Heart left ventricle (tissue), 16 donors: ENCODE measurements around the gene CNKSR3. TPM values are rescaled to one million over a fixed set of nuclear protein-coding genes. Genes with fewer than 3 reads are reported as not detected.

ENCODE experiments used
- ATAC-seq, 4 donors: fragments of 200-7000 bp; cut with Tn5 transposase; one replicate each; pipeline ENCODE4 v1.9.1; 2020 to 2022; ENCODE audit warnings: moderate library complexity in 4 of 4, mild to moderate bottlenecking in 3 of 4, moderate number of reproducible peaks in 1 of 4
- DNase-seq, 5 donors: peaks; one replicate each; pipeline ENCODE4 v3.0.0-alpha.2; 2020
- H3K27ac ChIP-seq, 12 donors: fragments of 200-600 bp; sonication (generic) in 4 of 12; one replicate each; pipeline versions ENCODE4 v1.5.0 to v1.8.0; 2016 to 2022; ENCODE audit warnings: mild to moderate bottlenecking in 2 of 12
- H3K27me3 ChIP-seq, 9 donors: fragments of 200-600 bp; sonication (generic) in 2 of 9; one replicate each; pipeline versions ENCODE4 v1.5.1 to v1.8.0; 2016 to 2022; ENCODE audit warnings: mild to moderate bottlenecking in 3 of 9
- H3K36me3 ChIP-seq, 9 donors: fragments of 200-600 bp; sonication (generic) in 2 of 9; one replicate each; pipeline versions ENCODE4 v1.5.0 to v1.8.0; 2018 to 2022; ENCODE audit warnings: mild to moderate bottlenecking in 2 of 9
- H3K4me1 ChIP-seq, 12 donors: fragments of 200-600 bp; sonication (generic) in 4 of 12; one replicate each; pipeline versions ENCODE4 v1.5.0 to v1.8.0; 2016 to 2022; ENCODE audit warnings: mild to moderate bottlenecking in 3 of 12
- H3K4me3 ChIP-seq, 12 donors: fragments of 200-600 bp; sonication (generic) in 4 of 12; one replicate each; pipeline versions ENCODE4 v1.5.0 to v1.8.0; 2017 to 2022; ENCODE audit warnings: mild to moderate bottlenecking in 9 of 12, moderate library complexity in 4 of 12
- H3K9me3 ChIP-seq, 12 donors: fragments of 200-600 bp; sonication (generic) in 4 of 12; one replicate each; pipeline versions ENCODE4 v1.5.0 to v1.8.0; 2016 to 2022; ENCODE audit warnings: mild to moderate bottlenecking in 1 of 12
- POLR2A ChIP-seq, 2 donors: fragments of 450-650 bp; IDR thresholded peaks; one replicate each; pipeline ENCODE4 v1.6.1; 2017; ENCODE audit warnings: antibody characterized with exemption in 2 of 2, mild to moderate bottlenecking in 2 of 2, moderate library complexity in 2 of 2
- WGBS, 4 donors: extraction: QIAGEN DNeasy Blood & Tissue Kit in 2 of 4; methylation state at CpG; one replicate each; pipeline versions ENCODE4 v1.1.5 to v1.1.7; 2013 to 2018; 5-methylcytosine and 5-hydroxymethylcytosine counted together
- intact Hi-C, 10 donors: fragments of 100-400 bp; cut with DNase I; formaldehyde crosslinking; loops; one replicate each; pipeline versions ENCODE4 v1.11.1 to v1.14.2; 2022
- polyA plus RNA-seq, 2 donors: library from polyadenylated mRNA; stranded (reverse); fragments of 200-250 nt; gene quantifications; one replicate each; pipeline ENCODE4 v1.2.3, GENCODE V29; 2013
- total RNA-seq, 9 donors: library from RNA; depleted of rRNA in 2 of 9; stranded (reverse); fragments of >200 nt in 2 of 9; fragmentation: NEBNext Ultra II Directional in 3 of 9; extraction: Animal tissue kit (Norgen Biotek cat#: 25700) in 3 of 9; gene quantifications; one replicate each; pipeline versions ENCODE4 v1.1.0 to v1.2.4, GENCODE V29; 2016 to 2023
- TF ChIP-seq, protein P1 (sequence below), 12 donors: fragments of 200-600 bp; sonication (generic) in 4 of 12; IDR thresholded peaks; one replicate each; pipeline versions ENCODE4 v1.5.0 to v1.8.0; 2018 to 2022; ENCODE audit warnings: antibody characterized with exemption in 12 of 12, mild to moderate bottlenecking in 5 of 12
- donor health status: ischemic (EF 13 %, LVEDD 7.1; RV severe dilation, severe dysfunction).
- donor health status: healthy with polysubstance abuse.
- donor health status: DM: no; HTN: yes; CAD: no.
- donor health status: DM: no; HTN: no; CAD: no.
- donor health status: ischemic (EF 25% LVEDD 6.9; RV normal size, moderate dysfunction).
- donor health status: ischemic (EF 25% LVEDD 5.7; RV mildly dilated, moderate dysfunction).
- donor health status: healthy.
- donor health status: DM: yes; HTN: yes; CAD: no.
- donor health status: ischemic (EF 35%, LVEDD 5.7; RV mildly dilated, moderate dysfunction).
- donor health status: nonischemic (EF 11% LVEDD 7.7; RV severe dilation, severe dysfunction).
- donor health status: DM: yes; HTN: yes; CAD: no.
- donor health status: PGD.
- donor health status: ischemic (EF 29% LVEDD 5.4; RV normal size, mild dysfunction).
- donor health status: nonischemic (EF 23%, LVEDD 6.1; RV moderate dilation, normal function).

CNKSR3 gene
- total and polyA plus RNA-seq, 11 donors = 5.9 to 30.7 (median 17.7) TPM

DNA sequence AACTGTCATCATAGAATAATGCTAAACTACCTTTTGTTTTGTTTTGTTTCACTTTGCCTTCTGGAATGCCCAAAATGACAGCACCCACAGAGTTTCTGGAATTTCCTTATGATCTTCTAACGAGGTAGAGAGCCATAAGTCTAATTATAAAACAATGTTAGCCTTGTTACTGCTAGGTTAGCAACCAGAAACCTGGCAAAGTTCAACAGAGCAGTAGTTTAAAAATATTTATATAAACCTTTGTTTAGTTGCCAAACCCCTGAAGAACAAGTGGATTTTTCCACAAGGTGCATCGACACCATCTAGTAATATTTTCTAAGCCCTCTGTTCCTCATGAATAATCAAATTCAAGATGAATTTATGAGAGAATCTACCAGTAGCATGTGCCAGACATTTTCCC is 126.3 kb downstream of the CNKSR3 start:
- Histone ChIP-seq H3K27ac (peak overlapping the region in 1 of 12 donors; percentile 46), H3K9me3 (peaks cover 0 to 12% (median 0%) of the 10 kb centered on the region in 12 donors), H3K36me3 (no peaks in the 10 kb centered on the region), H3K27me3 (no peaks in the 10 kb centered on the region), H3K4me3 (no peak overlapping the region), H3K4me1 (no peaks in the 10 kb centered on the region)
- intact Hi-C loops = no loop called here
- WGBS, 4 donors = 48 to 69% (median 55%) methylated on average over 2 of the region's 2 CpGs
- ATAC-seq = no peak
- no peak for TF ChIP-seq POLR2A (IDR thresholded peaks at IDR 0.05)
- TF ChIP-seq, protein P1, sequence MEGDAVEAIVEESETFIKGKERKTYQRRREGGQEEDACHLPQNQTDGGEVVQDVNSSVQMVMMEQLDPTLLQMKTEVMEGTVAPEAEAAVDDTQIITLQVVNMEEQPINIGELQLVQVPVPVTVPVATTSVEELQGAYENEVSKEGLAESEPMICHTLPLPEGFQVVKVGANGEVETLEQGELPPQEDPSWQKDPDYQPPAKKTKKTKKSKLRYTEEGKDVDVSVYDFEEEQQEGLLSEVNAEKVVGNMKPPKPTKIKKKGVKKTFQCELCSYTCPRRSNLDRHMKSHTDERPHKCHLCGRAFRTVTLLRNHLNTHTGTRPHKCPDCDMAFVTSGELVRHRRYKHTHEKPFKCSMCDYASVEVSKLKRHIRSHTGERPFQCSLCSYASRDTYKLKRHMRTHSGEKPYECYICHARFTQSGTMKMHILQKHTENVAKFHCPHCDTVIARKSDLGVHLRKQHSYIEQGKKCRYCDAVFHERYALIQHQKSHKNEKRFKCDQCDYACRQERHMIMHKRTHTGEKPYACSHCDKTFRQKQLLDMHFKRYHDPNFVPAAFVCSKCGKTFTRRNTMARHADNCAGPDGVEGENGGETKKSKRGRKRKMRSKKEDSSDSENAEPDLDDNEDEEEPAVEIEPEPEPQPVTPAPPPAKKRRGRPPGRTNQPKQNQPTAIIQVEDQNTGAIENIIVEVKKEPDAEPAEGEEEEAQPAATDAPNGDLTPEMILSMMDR (IDR thresholded peaks at IDR 0.05) = no peak
- DNase-seq = no peak

DNA sequence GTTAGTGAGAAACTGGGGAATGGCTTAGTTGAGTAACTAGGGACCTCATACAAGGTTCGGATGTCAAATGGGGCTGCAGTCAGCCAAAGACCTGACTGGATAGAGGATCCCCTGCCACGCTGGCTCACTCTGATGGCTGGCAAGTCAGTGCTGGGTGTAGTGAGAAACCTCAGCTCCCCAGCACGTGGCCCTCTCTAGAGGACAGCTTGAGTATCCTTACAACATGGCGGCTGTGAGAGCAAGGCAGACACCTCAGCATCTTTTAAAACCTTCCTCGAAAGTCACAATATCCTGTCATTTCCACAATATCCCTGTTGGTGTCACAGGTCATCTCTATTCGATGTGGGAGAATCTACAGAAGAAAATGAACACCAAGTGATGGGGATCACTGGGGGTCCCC is 127.2 kb downstream of the CNKSR3 start:
- Histone ChIP-seq H3K4me1 (no peaks in the 10 kb centered on the region), H3K9me3 (peaks cover 0 to 8% (median 0%) of the 10 kb centered on the region in 12 donors), H3K27ac (no peak overlapping the region), H3K36me3 (no peaks in the 10 kb centered on the region), H3K4me3 (no peak overlapping the region), H3K27me3 (no peaks in the 10 kb centered on the region)
- no peak for DNase-seq
- intact Hi-C loops = no loop called here
- ATAC-seq = no peak
- 93 to 97% (median 94%) methylated on average over 6 of the region's 6 CpGs for WGBS, 4 donors
- no peak for TF ChIP-seq POLR2A (IDR thresholded peaks at IDR 0.05)
- TF ChIP-seq, protein P1 (IDR thresholded peaks at IDR 0.05) = no peak

DNA sequence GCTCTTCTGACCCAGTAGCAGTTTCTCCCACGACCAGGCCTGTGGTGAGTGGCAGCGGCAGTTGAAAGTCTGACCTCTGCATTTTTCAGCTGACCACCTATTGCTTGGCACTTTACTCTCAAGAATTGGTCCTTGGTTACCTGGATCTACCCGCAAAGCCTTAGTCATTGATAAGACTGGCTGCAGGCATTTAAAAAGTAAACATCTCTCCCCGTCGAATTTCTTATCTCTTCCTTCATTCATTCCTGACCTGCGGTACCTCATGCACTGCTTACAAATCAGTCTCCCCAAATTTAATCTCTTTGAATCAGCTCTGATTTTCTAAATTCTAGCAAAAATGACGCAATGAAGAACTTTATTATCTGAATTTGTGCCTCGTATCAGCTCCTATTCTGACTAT is 127.7 kb downstream of the CNKSR3 start:
- H3K4me1 ChIP-seq = no peaks in the 10 kb centered on the region
- WGBS, 4 donors = 85 to 87% (median 86%) methylated on average over 8 of the region's 8 CpGs
- no peak for ATAC-seq
- H3K4me3 ChIP-seq = no peak overlapping the region
- intact Hi-C loops = no loop called here
- TF ChIP-seq, protein P1 (IDR thresholded peaks at IDR 0.05) = no peak
- no peak for TF ChIP-seq POLR2A (IDR thresholded peaks at IDR 0.05)
- DNase-seq = no peak
- no peaks in the 10 kb centered on the region for H3K36me3 ChIP-seq
- H3K27ac ChIP-seq = no peak overlapping the region
- no peaks in the 10 kb centered on the region for H3K27me3 ChIP-seq
- H3K9me3 ChIP-seq = peaks cover 0 to 8% (median 0%) of the 10 kb centered on the region in 12 donors

DNA sequence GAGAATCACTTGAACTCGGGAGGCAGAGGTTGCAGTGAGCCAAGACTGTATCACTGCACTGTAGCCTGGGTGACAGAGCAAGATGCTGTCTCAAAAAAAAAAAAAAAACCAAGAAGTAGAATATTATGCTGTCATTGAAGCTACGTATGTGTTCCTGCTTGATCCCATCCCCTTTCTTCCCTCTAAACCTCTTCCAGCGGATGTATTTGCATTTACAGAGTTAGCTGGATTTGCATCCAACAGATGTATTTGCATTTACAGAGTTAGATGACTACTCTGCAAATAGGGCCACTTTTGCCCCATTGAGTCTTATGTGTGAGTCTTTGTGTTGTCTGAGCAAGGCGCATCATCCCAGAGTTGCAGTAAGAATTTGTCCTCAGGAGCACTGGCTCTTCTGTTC is 128.9 kb downstream of the CNKSR3 start:
- Histone ChIP-seq H3K36me3 (no peaks in the 10 kb centered on the region), H3K27ac (no peak overlapping the region), H3K27me3 (no peaks in the 10 kb centered on the region), H3K4me1 (no peaks in the 10 kb centered on the region), H3K9me3 (peaks cover 0 to 8% (median 0%) of the 10 kb centered on the region in 12 donors), H3K4me3 (no peak overlapping the region)
- WGBS, 4 donors = 89 to 96% (median 95%) methylated on average over 4 of the region's 4 CpGs
- no peak for DNase-seq
- intact Hi-C loops = no loop called here
- TF ChIP-seq POLR2A (IDR thresholded peaks at IDR 0.05) = no peak
- TF ChIP-seq, protein P1 (IDR thresholded peaks at IDR 0.05) = no peak
- no peak for ATAC-seq
